Natural killer cell treated with Interleukin-12 subunit alpha and Interleukin-12 subunit beta and Interleukin-15 and Interleukin-18, amount 100 ng/mL, for 72 hours (primary cell): ENCODE results near the gene PLA2G4D. TPM values are rescaled to one million over a fixed set of nuclear protein-coding genes. Genes with fewer than 3 reads are reported as not detected.

Experiments used
- ATAC-seq, 2 donors: fragments of 150-1000 bp; cut with Tn5 transposase in 1 of 2; sonication (Bioruptor Pico), chemical (Tn5 transposase) in 1 of 2; 2 replicates each; pipeline ENCODE4 v1.10.0; 2021
- DNase-seq: peaks from one replicate; pipeline ENCODE4 v3.0.0; 2022; ENCODE audit warnings: low spot score
- H3K27ac Mint-ChIP-seq, 2 donors: 1 replicate in 1 of 2; 2 replicates in 1 of 2; pipeline ENCODE4 v1.8.0; 2022; ENCODE audit warnings: mixed read lengths in 2 of 2, mild to moderate bottlenecking in 1 of 2, moderate library complexity in 1 of 2
- H3K27me3 Mint-ChIP-seq, 2 donors: 1 replicate in 1 of 2; 2 replicates in 1 of 2; pipeline ENCODE4 v1.8.0; 2022; ENCODE audit warnings: mixed read lengths in 2 of 2
- H3K36me3 Mint-ChIP-seq: one replicate; pipeline ENCODE4 v1.8.0; 2022; ENCODE audit warnings: mixed read lengths
- H3K4me1 Mint-ChIP-seq, 2 donors: 1 replicate in 1 of 2; 2 replicates in 1 of 2; pipeline ENCODE4 v1.8.0; 2022; ENCODE audit warnings: low read depth in 2 of 2, mixed read lengths in 2 of 2, mild to moderate bottlenecking in 1 of 2
- H3K4me3 Mint-ChIP-seq: one replicate; pipeline ENCODE4 v1.8.0; 2022; ENCODE audit warnings: mixed read lengths
- H3K9me3 Mint-ChIP-seq: 2 replicates; pipeline ENCODE4 v1.8.0; 2022; ENCODE audit warnings: mixed read lengths
- total RNA-seq, 2 donors: library from RNA; stranded (reverse); gene quantifications; one replicate each; pipeline ENCODE4 v1.2.3, GENCODE V29; 2022

PLA2G4D gene
- total RNA-seq, 2 donors from 2014 or later = not detected

- Mint-ChIP-seq H3K9me3 (no peaks in the 10 kb centered on the region), H3K36me3 (no peaks in the 10 kb centered on the region), H3K27ac (no peak overlapping the region), H3K27me3 (peaks cover 0 to 7% of the 10 kb centered on the region in 2 donors), H3K4me3 (no peak overlapping the region), H3K4me1 (peaks cover 0 to 4% of the 10 kb centered on the region in 2 donors)
- ATAC-seq = peak; percentile 21 to 34
- DNase-seq = no peak
Measured at GRCh38 chr15:42080919-42081830, 13.2 kb downstream of the PLA2G4D start.

GRCh38 chr15:42080186-42080918 is 14.0 kb downstream of the PLA2G4D start:
- Mint-ChIP-seq H3K9me3 (no peaks in the 10 kb centered on the region), H3K27me3 (peaks cover 0 to 7% of the 10 kb centered on the region in 2 donors), H3K27ac (no peak overlapping the region), H3K36me3 (no peaks in the 10 kb centered on the region), H3K4me1 (peaks cover 0 to 4% of the 10 kb centered on the region in 2 donors), H3K4me3 (no peak overlapping the region)
- DNase-seq = no peak
- ATAC-seq = no peak

GRCh38 chr15:42079401-42079908 is 14.9 kb downstream of the PLA2G4D start:
- no peak overlapping the region for H3K27ac Mint-ChIP-seq
- no peak for DNase-seq
- ATAC-seq = no peak
- peaks cover 0 to 3% of the 10 kb centered on the region in 2 donors for H3K4me1 Mint-ChIP-seq
- H3K36me3 Mint-ChIP-seq = no peaks in the 10 kb centered on the region
- peaks cover 0 to 7% of the 10 kb centered on the region in 2 donors for H3K27me3 Mint-ChIP-seq
- no peaks in the 10 kb centered on the region for H3K9me3 Mint-ChIP-seq
- no peak overlapping the region for H3K4me3 Mint-ChIP-seq

GRCh38 chr15:42078903-42079302 is 15.5 kb downstream of the PLA2G4D start:
- Mint-ChIP-seq H3K4me3 (no peak overlapping the region), H3K4me1 (no peaks in the 10 kb centered on the region), H3K27me3 (peaks cover 0 to 9% of the 10 kb centered on the region in 2 donors), H3K36me3 (no peaks in the 10 kb centered on the region), H3K9me3 (no peaks in the 10 kb centered on the region), H3K27ac (no peak overlapping the region)
- DNase-seq (no peak), ATAC-seq (no peak)

- Mint-ChIP-seq H3K27me3 (peaks cover 5 to 16% of the 10 kb centered on the region in 2 donors), H3K9me3 (no peaks in the 10 kb centered on the region), H3K36me3 (no peaks in the 10 kb centered on the region), H3K4me1 (peaks cover 0 to 3% of the 10 kb centered on the region in 2 donors), H3K27ac (no peak overlapping the region), H3K4me3 (no peak overlapping the region)
- ATAC-seq (no peak), DNase-seq (no peak)
Measured at GRCh38 chr15:42077689-42078088, 16.7 kb downstream of the PLA2G4D start.

GRCh38 chr15:42073418-42073817 is 20.9 kb downstream of the PLA2G4D start:
- Mint-ChIP-seq H3K27ac (no peak overlapping the region), H3K4me3 (no peak overlapping the region), H3K4me1 (peaks cover 0 to 3% of the 10 kb centered on the region in 2 donors), H3K36me3 (no peaks in the 10 kb centered on the region), H3K27me3 (peaks cover 6 to 13% of the 10 kb centered on the region in 2 donors), H3K9me3 (no peaks in the 10 kb centered on the region)
- ATAC-seq (no peak), DNase-seq (no peak)

- H3K27me3 Mint-ChIP-seq = peaks cover 6 to 11% of the 10 kb centered on the region in 2 donors
- DNase-seq = no peak
- H3K4me1 Mint-ChIP-seq = peaks cover 0 to 3% of the 10 kb centered on the region in 2 donors
Measured at GRCh38 chr15:42072141-42072685, 22.1 kb downstream of the PLA2G4D start.

GRCh38 chr15:42071717-42072116 is 22.6 kb downstream of the PLA2G4D start:
- H3K36me3 Mint-ChIP-seq = no peaks in the 10 kb centered on the region
- peaks cover 0 to 3% of the 10 kb centered on the region in 2 donors for H3K4me1 Mint-ChIP-seq
- no peaks in the 10 kb centered on the region for H3K9me3 Mint-ChIP-seq
- DNase-seq (no peak), ATAC-seq (no peak)
- H3K27me3 Mint-ChIP-seq = peaks cover 7 to 11% of the 10 kb centered on the region in 2 donors
- no peak overlapping the region for H3K27ac Mint-ChIP-seq
- H3K4me3 Mint-ChIP-seq = no peak overlapping the region

More at GRCh38 chr15:42072141-42072685, 22.1 kb downstream of the PLA2G4D start:
- ATAC-seq = peak; percentile 19 to 47
- Mint-ChIP-seq H3K9me3 (no peaks in the 10 kb centered on the region), H3K4me3 (no peak overlapping the region), H3K27ac (no peak overlapping the region), H3K36me3 (no peaks in the 10 kb centered on the region)

- H3K9me3 Mint-ChIP-seq = no peaks in the 10 kb centered on the region
- no peak overlapping the region for H3K27ac Mint-ChIP-seq
- no peak overlapping the region for H3K4me3 Mint-ChIP-seq
- ATAC-seq = peak in 1 of 2 donors; percentile 11
- DNase-seq = no peak
- peaks cover 0 to 8% of the 10 kb centered on the region in 2 donors for H3K4me1 Mint-ChIP-seq
- H3K27me3 Mint-ChIP-seq = peaks cover 14 to 18% of the 10 kb centered on the region in 2 donors
- H3K36me3 Mint-ChIP-seq = no peaks in the 10 kb centered on the region
Measured at GRCh38 chr15:42070976-42071350, 23.4 kb downstream of the PLA2G4D start.

GRCh38 chr15:42070279-42070975 is 23.9 kb downstream of the PLA2G4D start:
- no peaks in the 10 kb centered on the region for H3K9me3 Mint-ChIP-seq
- H3K27ac Mint-ChIP-seq = no peak overlapping the region
- ATAC-seq = peak in 1 of 2 donors; percentile 16
- no peak overlapping the region for H3K4me3 Mint-ChIP-seq
- no peaks in the 10 kb centered on the region for H3K36me3 Mint-ChIP-seq
- peaks cover 16 to 18% of the 10 kb centered on the region in 2 donors for H3K27me3 Mint-ChIP-seq
- peaks cover 0 to 8% of the 10 kb centered on the region in 2 donors for H3K4me1 Mint-ChIP-seq
- no peak for DNase-seq

GRCh38 chr15:42069496-42070278 is 24.7 kb downstream of the PLA2G4D start:
- Mint-ChIP-seq H3K27ac (no peak overlapping the region), H3K4me3 (no peak overlapping the region), H3K36me3 (no peaks in the 10 kb centered on the region), H3K9me3 (no peaks in the 10 kb centered on the region), H3K27me3 (peaks cover 16 to 19% of the 10 kb centered on the region in 2 donors), H3K4me1 (peaks cover 0 to 8% of the 10 kb centered on the region in 2 donors)
- ATAC-seq (no peak), DNase-seq (no peak)

- Mint-ChIP-seq H3K27me3 (peaks cover 16 to 18% of the 10 kb centered on the region in 2 donors), H3K27ac (no peak overlapping the region), H3K4me3 (no peak overlapping the region), H3K9me3 (no peaks in the 10 kb centered on the region), H3K4me1 (peaks cover 0 to 8% of the 10 kb centered on the region in 2 donors), H3K36me3 (no peaks in the 10 kb centered on the region)
- DNase-seq (no peak), ATAC-seq (no peak)
Measured at GRCh38 chr15:42069025-42069424, 25.3 kb downstream of the PLA2G4D start.
